Astrocyte (in vitro differentiated cells and primary cell): Measurements from ENCODE around the gene MS4A4A.

ENCODE experiments used
- CTCF ChIP-seq: IDR thresholded peaks from 2 replicates; pipeline ENCODE4 v1.5.1; 2011; ENCODE audit warnings: low read depth, mild to moderate bottlenecking, inconsistent platforms, low read length, moderate library complexity; ENCODE audit not compliant: insufficient read depth
- EZH2 ChIP-seq: IDR thresholded peaks from 2 replicates; pipeline ENCODE4 v1.6.1; 2012; ENCODE audit warnings: mild to moderate bottlenecking, low read length, inconsistent platforms; ENCODE audit not compliant: insufficient read depth

- no peak for TF ChIP-seq CTCF
- no peak for TF ChIP-seq EZH2
These were observed 1.0 kb downstream of the MS4A4A start for GRCh38 chr11:60281485-60281884.
